A549 (cell line): ENCODE results near the gene SPA17. TPM values are rescaled to one million over a fixed set of nuclear protein-coding genes. Genes with fewer than 3 reads are reported as not detected.

Experiments
- ATAC-seq, 2 experiments: fragments of 200-7000 bp in 1 of 2; fragments of >200 bp in 1 of 2; cut with Nextera tagmentation in 1 of 2; cut with Tn5 transposase in 1 of 2; 3 replicates each; pipeline versions ENCODE4 v1.8.0 to v1.9.1; 2018 to 2020; ENCODE audit warnings: mild to moderate bottlenecking in 1 of 2, moderate library complexity in 1 of 2
- CTCF ChIA-PET: fragments of 300-600 bp; sonication (Branson Sonifier 250); formaldehyde crosslinking; extraction: SDS; loops from one replicate; lab custom pipeline; 2021; ENCODE audit warnings: antibody characterized with exemption, inconsistent platforms; lab: Yijun Ruan, JAX
- POLR2A ChIA-PET: fragments of 350-600 bp; formaldehyde crosslinking; extraction: SDS; loops from one replicate; lab custom pipeline; 2021; ENCODE audit warnings: antibody characterized with exemption, inconsistent platforms; lab: Yijun Ruan, JAX
- DNase-seq, 2 experiments: peaks; one replicate each; pipeline versions ENCODE4 v3.0.0 to v3.0.0-alpha.2; 2011 to 2016; ENCODE audit warnings: low read depth in 1 of 2, low spot score in 1 of 2
- FAIRE-seq: peaks from 2 replicates; lab custom pipeline; 2011; peaks lifted over from hg19 to GRCh38; lab: Jason Lieb, UNC
- H3K27ac ChIP-seq, 2 experiments: fragments of >200 bp; sonication (Bioruptor Twin); formaldehyde crosslinking; 3 replicates each; pipeline ENCODE4 v1.5.1; 2016 to 2017
- H3K4me1 ChIP-seq: fragments of >200 bp; sonication (Bioruptor Twin); formaldehyde crosslinking; 3 replicates; pipeline ENCODE4 v1.6.1; 2016
- H3K4me2 ChIP-seq: fragments of >200 bp; sonication (Bioruptor Twin); formaldehyde crosslinking; 3 replicates; pipeline ENCODE4 v1.6.1; 2016
- H3K4me3 ChIP-seq: fragments of >200 bp; sonication (Bioruptor Twin); formaldehyde crosslinking; 3 replicates; pipeline ENCODE4 v1.5.1; 2016
- H3K9me3 ChIP-seq: fragments of >200 bp; sonication (Bioruptor Twin); formaldehyde crosslinking; 3 replicates; pipeline ENCODE4 v1.6.1; 2016
- CBX2 ChIP-seq: fragments of 200-600 bp; sonication (generic); IDR thresholded peaks from 2 replicates; pipeline ENCODE4 v1.6.1; 2016; ENCODE audit warnings: low read depth, mild to moderate bottlenecking, borderline replicate concordance
- CBX8 ChIP-seq: fragments of 200-600 bp; sonication (generic); IDR thresholded peaks from 2 replicates; pipeline ENCODE4 v1.6.1; 2016
- CEBPB ChIP-seq, 2 experiments: fragments of >200 bp in 1 of 2; sonication (Bioruptor Twin) in 1 of 2; formaldehyde crosslinking in 1 of 2; IDR thresholded peaks; 2 replicates each; pipeline ENCODE4 v1.6.1; 2012 to 2016
- EHF ChIP-seq: fragments of 250-450 bp; sonication (Bioruptor Pico); IDR thresholded peaks from 2 replicates; pipeline ENCODE4 v1.5.0; 2020; ENCODE audit warnings: mild to moderate bottlenecking
- EHMT2 ChIP-seq: fragments of 200-600 bp; sonication (generic); IDR thresholded peaks from 2 replicates; pipeline ENCODE4 v1.6.1; 2016; ENCODE audit warnings: antibody characterized with exemption, low read depth, mild to moderate bottlenecking, moderate library complexity
- FOSB ChIP-seq: fragments of 250-450 bp; sonication (Bioruptor Pico); IDR thresholded peaks from 2 replicates; pipeline ENCODE4 v1.5.0; 2020; ENCODE audit warnings: mild to moderate bottlenecking, moderate library complexity
- FOXS1 ChIP-seq: fragments of 250-450 bp; sonication (Bioruptor Pico); IDR thresholded peaks from 2 replicates; pipeline ENCODE4 v1.5.0; 2020; ENCODE audit warnings: mild to moderate bottlenecking, moderate library complexity
- HEYL ChIP-seq: fragments of 250-450 bp; sonication (Bioruptor Pico); IDR thresholded peaks from 2 replicates; pipeline ENCODE4 v1.8.0; 2021; ENCODE audit warnings: mild to moderate bottlenecking, moderate library complexity
- HOXA7 ChIP-seq: fragments of 250-450 bp; sonication (Bioruptor Pico); IDR thresholded peaks from 2 replicates; pipeline ENCODE4 v1.5.0; 2020; ENCODE audit warnings: mild to moderate bottlenecking, moderate library complexity
- HOXB5 ChIP-seq: fragments of 250-450 bp; sonication (Bioruptor Pico); IDR thresholded peaks from 2 replicates; pipeline ENCODE4 v1.5.0; 2020; ENCODE audit warnings: mild to moderate bottlenecking, moderate library complexity
- JUNB ChIP-seq: fragments of >200 bp; sonication (Bioruptor Twin); formaldehyde crosslinking; IDR thresholded peaks from 2 replicates; pipeline ENCODE4 v1.6.1; 2016
- KDM1A ChIP-seq: fragments of 200-600 bp; sonication (generic); IDR thresholded peaks from 2 replicates; pipeline ENCODE4 v1.6.1; 2016; ENCODE audit warnings: low read depth, mild to moderate bottlenecking
- KDM5A ChIP-seq: fragments of 200-600 bp; sonication (generic); IDR thresholded peaks from 2 replicates; pipeline ENCODE4 v1.6.1; 2016; ENCODE audit warnings: antibody characterized with exemption, mild to moderate bottlenecking
- NFE2L2 ChIP-seq: fragments of 150-350 bp; conservative IDR thresholded peaks from 2 replicates; pipeline ENCODE4 v1.6.1; 2014; ENCODE audit warnings: low read length
- PBX3 ChIP-seq: IDR thresholded peaks from 2 replicates; pipeline ENCODE4 v1.6.1; 2012
- POLR2A ChIP-seq: IDR thresholded peaks from 2 replicates; pipeline ENCODE4 v1.6.1; 2012; ENCODE audit warnings: mild to moderate bottlenecking, low read length
- RARB ChIP-seq: fragments of 250-450 bp; sonication (Bioruptor Pico); IDR thresholded peaks from 2 replicates; pipeline ENCODE4 v1.8.0; 2021; ENCODE audit warnings: mild to moderate bottlenecking, moderate library complexity
- RCOR1 ChIP-seq: fragments of 150-350 bp; IDR thresholded peaks from 2 replicates; pipeline ENCODE4 v1.6.1; 2014; ENCODE audit warnings: antibody characterized with exemption, low read length, low read depth
- RNF2 ChIP-seq: fragments of 200-600 bp; sonication (generic); IDR thresholded peaks from 2 replicates; pipeline ENCODE4 v1.6.1; 2016; ENCODE audit warnings: low read depth, mild to moderate bottlenecking, antibody characterized with exemption, moderate library complexity, borderline replicate concordance
- TFCP2L1 ChIP-seq: fragments of 250-450 bp; sonication (Bioruptor Pico); IDR thresholded peaks from 2 replicates; pipeline ENCODE4 v1.5.0; 2021; ENCODE audit warnings: mild to moderate bottlenecking
- TP53 ChIP-seq: fragments of 250-450 bp; sonication (Bioruptor Pico); IDR thresholded peaks from 2 replicates; pipeline ENCODE4 v1.5.0; 2021; ENCODE audit warnings: mild to moderate bottlenecking, moderate library complexity
- USF2 ChIP-seq: fragments of 450-650 bp; IDR thresholded peaks from 2 replicates; pipeline ENCODE4 v1.6.1; 2014; ENCODE audit warnings: antibody characterized with exemption
- ZFP36 ChIP-seq: fragments of 450-650 bp; IDR thresholded peaks from 2 replicates; pipeline ENCODE4 v1.6.1; 2014; ENCODE audit warnings: borderline replicate concordance; ENCODE audit not compliant: partially characterized antibody
- WGBS: methylation state at CpG from one replicate; pipeline ENCODE4 v1.1.6; 2017; ENCODE audit errors: missing lambda C conversion rate; 5-methylcytosine and 5-hydroxymethylcytosine counted together
- polyA plus RNA-seq, 4 experiments: library from polyadenylated mRNA; depleted of rRNA in 3 of 4; stranded (reverse); fragments of >200 nt; fragmentation: RNase III in 1 of 4; extraction: RNeasy Plus Mini Kit Qiagen cat#74134 plus additional on column Dnase treatment in 1 of 4; gene quantifications; 2 replicates in 3 of 4; 3 replicates in 1 of 4; pipeline ENCODE4 v1.2.3, GENCODE V29; 2011 to 2017
- TF ChIP-seq, protein P1 (sequence below): fragments of >200 bp; sonication (Bioruptor Twin); formaldehyde crosslinking; IDR thresholded peaks from 3 replicates; pipeline ENCODE4 v1.6.1; 2016
- TF ChIP-seq, protein P2 (sequence below): fragments of 200-600 bp; sonication (generic); IDR thresholded peaks from 2 replicates; pipeline ENCODE4 v1.6.1; 2016; ENCODE audit warnings: antibody characterized with exemption, mild to moderate bottlenecking, moderate library complexity
- TF ChIP-seq, protein P3 (sequence below): fragments of 250-450 bp; sonication (Bioruptor Pico); IDR thresholded peaks from 2 replicates; pipeline ENCODE4 v1.5.0; 2021; ENCODE audit warnings: mild to moderate bottlenecking, moderate library complexity, borderline replicate concordance
- TF ChIP-seq, protein P4 (sequence below): fragments of 250-450 bp; sonication (Bioruptor Pico); IDR thresholded peaks from 2 replicates; pipeline ENCODE4 v1.5.0; 2020; ENCODE audit warnings: low read depth, mild to moderate bottlenecking, moderate library complexity

Gene SPA17
- polyA plus RNA-seq, 2 of the 4 experiments (the other 2 are of a cell fraction): 23.8 to 27.3 TPM

- Histone ChIP-seq H3K9me3 (no peaks in the 10 kb centered on the region), H3K4me2 (no peak overlapping the region), H3K4me3 (no peak overlapping the region), H3K27ac (no peak overlapping the region), H3K4me1 (peaks cover 6% of the 10 kb centered on the region; the same call in 1 of the 3 replicates)
- no peak for TF ChIP-seq CBX8
- TF ChIP-seq, protein P1, sequence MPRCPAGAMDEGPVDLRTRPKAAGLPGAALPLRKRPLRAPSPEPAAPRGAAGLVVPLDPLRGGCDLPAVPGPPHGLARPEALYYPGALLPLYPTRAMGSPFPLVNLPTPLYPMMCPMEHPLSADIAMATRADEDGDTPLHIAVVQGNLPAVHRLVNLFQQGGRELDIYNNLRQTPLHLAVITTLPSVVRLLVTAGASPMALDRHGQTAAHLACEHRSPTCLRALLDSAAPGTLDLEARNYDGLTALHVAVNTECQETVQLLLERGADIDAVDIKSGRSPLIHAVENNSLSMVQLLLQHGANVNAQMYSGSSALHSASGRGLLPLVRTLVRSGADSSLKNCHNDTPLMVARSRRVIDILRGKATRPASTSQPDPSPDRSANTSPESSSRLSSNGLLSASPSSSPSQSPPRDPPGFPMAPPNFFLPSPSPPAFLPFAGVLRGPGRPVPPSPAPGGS: no peak
- no peak for TF ChIP-seq RARB (CRISPR knock-in tag)
- TF ChIP-seq USF2: no peak
- TF ChIP-seq HEYL (CRISPR knock-in tag): no peak
- no peak for TF ChIP-seq ZFP36
- no peak for TF ChIP-seq HOXA7 (CRISPR knock-in tag)
- TF ChIP-seq EHMT2: no peak
- no peak for TF ChIP-seq PBX3
- no peak for TF ChIP-seq FOXS1 (CRISPR knock-in tag)
- TF ChIP-seq, protein P2, sequence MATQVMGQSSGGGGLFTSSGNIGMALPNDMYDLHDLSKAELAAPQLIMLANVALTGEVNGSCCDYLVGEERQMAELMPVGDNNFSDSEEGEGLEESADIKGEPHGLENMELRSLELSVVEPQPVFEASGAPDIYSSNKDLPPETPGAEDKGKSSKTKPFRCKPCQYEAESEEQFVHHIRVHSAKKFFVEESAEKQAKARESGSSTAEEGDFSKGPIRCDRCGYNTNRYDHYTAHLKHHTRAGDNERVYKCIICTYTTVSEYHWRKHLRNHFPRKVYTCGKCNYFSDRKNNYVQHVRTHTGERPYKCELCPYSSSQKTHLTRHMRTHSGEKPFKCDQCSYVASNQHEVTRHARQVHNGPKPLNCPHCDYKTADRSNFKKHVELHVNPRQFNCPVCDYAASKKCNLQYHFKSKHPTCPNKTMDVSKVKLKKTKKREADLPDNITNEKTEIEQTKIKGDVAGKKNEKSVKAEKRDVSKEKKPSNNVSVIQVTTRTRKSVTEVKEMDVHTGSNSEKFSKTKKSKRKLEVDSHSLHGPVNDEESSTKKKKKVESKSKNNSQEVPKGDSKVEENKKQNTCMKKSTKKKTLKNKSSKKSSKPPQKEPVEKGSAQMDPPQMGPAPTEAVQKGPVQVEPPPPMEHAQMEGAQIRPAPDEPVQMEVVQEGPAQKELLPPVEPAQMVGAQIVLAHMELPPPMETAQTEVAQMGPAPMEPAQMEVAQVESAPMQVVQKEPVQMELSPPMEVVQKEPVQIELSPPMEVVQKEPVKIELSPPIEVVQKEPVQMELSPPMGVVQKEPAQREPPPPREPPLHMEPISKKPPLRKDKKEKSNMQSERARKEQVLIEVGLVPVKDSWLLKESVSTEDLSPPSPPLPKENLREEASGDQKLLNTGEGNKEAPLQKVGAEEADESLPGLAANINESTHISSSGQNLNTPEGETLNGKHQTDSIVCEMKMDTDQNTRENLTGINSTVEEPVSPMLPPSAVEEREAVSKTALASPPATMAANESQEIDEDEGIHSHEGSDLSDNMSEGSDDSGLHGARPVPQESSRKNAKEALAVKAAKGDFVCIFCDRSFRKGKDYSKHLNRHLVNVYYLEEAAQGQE: no peak
- TF ChIP-seq POLR2A: no peak
- TF ChIP-seq FOSB: no peak
- TF ChIP-seq TFCP2L1 (CRISPR knock-in tag): no peak
- TF ChIP-seq HOXB5 (CRISPR knock-in tag): no peak
- TF ChIP-seq EHF: no peak
- TF ChIP-seq, protein P3, sequence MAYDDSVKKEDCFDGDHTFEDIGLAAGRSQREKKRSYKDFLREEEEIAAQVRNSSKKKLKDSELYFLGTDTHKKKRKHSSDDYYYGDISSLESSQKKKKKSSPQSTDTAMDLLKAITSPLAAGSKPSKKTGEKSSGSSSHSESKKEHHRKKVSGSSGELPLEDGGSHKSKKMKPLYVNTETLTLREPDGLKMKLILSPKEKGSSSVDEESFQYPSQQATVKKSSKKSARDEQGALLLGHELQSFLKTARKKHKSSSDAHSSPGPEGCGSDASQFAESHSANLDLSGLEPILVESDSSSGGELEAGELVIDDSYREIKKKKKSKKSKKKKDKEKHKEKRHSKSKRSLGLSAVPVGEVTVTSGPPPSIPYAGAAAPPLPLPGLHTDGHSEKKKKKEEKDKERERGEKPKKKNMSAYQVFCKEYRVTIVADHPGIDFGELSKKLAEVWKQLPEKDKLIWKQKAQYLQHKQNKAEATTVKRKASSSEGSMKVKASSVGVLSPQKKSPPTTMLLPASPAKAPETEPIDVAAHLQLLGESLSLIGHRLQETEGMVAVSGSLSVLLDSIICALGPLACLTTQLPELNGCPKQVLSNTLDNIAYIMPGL (CRISPR knock-in tag): no peak
- TF ChIP-seq CEBPB (IDR thresholded peaks at IDR 0.05): no peak
- no peak for TF ChIP-seq TP53 (CRISPR knock-in tag)
- CTCF ChIA-PET: interaction anchor here (1.2 to 1.3 kb wide), 2 partner anchors 38 to 57 kb away, joined by 4 read pairs; no protein-coding TSS in a partner anchor
- 53% methylated on average over 6 of the region's 6 CpGs for WGBS
- no peak for ATAC-seq
- DNase-seq: no peak
- FAIRE-seq: no peak
- POLR2A ChIA-PET: interaction anchor here (1.4 kb wide), 1 partner anchor 52 kb away, joined by 3 read pairs; the partner anchor contains the start of genes SIAE and SPA17
Measured at GRCh38 chr11:124725719-124726105, 52.0 kb downstream of the SPA17 start.

GRCh38 chr11:124727474-124727873 is 53.8 kb downstream of the SPA17 start:
- no peak for DNase-seq
- CTCF ChIA-PET: no interaction called here
- ATAC-seq: no peak
- 63% methylated on average over 4 of the region's 4 CpGs for WGBS
- POLR2A ChIA-PET: no interaction called here
- no peaks in the 10 kb centered on the region for H3K9me3 ChIP-seq
- TF ChIP-seq, protein P4, sequence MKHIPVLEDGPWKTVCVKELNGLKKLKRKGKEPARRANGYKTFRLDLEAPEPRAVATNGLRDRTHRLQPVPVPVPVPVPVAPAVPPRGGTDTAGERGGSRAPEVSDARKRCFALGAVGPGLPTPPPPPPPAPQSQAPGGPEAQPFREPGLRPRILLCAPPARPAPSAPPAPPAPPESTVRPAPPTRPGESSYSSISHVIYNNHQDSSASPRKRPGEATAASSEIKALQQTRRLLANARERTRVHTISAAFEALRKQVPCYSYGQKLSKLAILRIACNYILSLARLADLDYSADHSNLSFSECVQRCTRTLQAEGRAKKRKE (CRISPR knock-in tag): no peak
- TF ChIP-seq NFE2L2 (no peak), KDM1A (no peak), HOXA7 (CRISPR knock-in tag) (no peak), RCOR1 (no peak), KDM5A (no peak), CBX2 (no peak), RNF2 (no peak), JUNB (no peak)
- no peak overlapping the region for H3K4me2 ChIP-seq
- FAIRE-seq: no peak
- peaks cover 6% of the 10 kb centered on the region; the same call in 1 of the 3 replicates for H3K4me1 ChIP-seq
- no peak overlapping the region for H3K27ac ChIP-seq
- no peak overlapping the region for H3K4me3 ChIP-seq
